K562 (cell line): Measurements from ENCODE around the gene ASB11. TPM values are rescaled to one million over a fixed set of nuclear protein-coding genes. Genes with fewer than 3 reads are reported as not detected.

Experiments used
- ATAC-seq: fragments of 200-7000 bp; cut with Tn5 transposase; 3 replicates; pipeline ENCODE4 v1.9.1; 2020; ENCODE audit warnings: moderate library complexity
- BruUV-seq: library from RNA; stranded (reverse); fragments of 400-500 nt; replicated peaks from 2 replicates; lab custom pipeline; 2021; lab: Mats Ljungman, UMichigan
- CTCF ChIA-PET: fragments of 300-600 bp; formaldehyde crosslinking; extraction: SDS; loops from one replicate; lab custom pipeline; 2021; ENCODE audit warnings: low intra/inter-chr PET ratio; lab: Yijun Ruan, JAX
- POLR2A ChIA-PET: fragments of 300-600, 350-650 bp; sonication (Branson Sonifier 250); formaldehyde crosslinking; extraction: SDS; loops from one replicate; lab custom pipeline; 2021; ENCODE audit warnings: antibody characterized with exemption, inconsistent platforms; lab: Yijun Ruan, JAX
- DNase-seq, 4 experiments: peaks; one replicate each; pipeline versions ENCODE4 v3.0.0 to v3.0.0-alpha.2; 2011 to 2018; ENCODE audit warnings: low spot score in 3 of 4, mixed read lengths in 3 of 4; ENCODE audit errors: extremely low read depth in 1 of 4
- FAIRE-seq: peaks from 2 replicates; lab custom pipeline; 2011; peaks lifted over from hg19 to GRCh38; lab: Jason Lieb, UNC
- H2AFZ ChIP-seq: 2 replicates; pipeline ENCODE4 v1.6.0; 2011; ENCODE audit warnings: low read depth, low read length, control low read depth, inconsistent platforms
- H3K27ac ChIP-seq: fragments of 200-600 bp; 3 replicates; pipeline ENCODE4 v1.8.0; 2011; ENCODE audit warnings: low read depth, mild to moderate bottlenecking, control low read depth, inconsistent platforms, low read length, moderate library complexity, mixed read lengths; ENCODE audit errors: extremely low read depth
- H3K27me3 ChIP-seq, 2 experiments: fragments of 300-600 bp in 1 of 2; 2 replicates in 1 of 2; 3 replicates in 1 of 2; pipeline versions ENCODE4 v1.6.0 to v1.8.0; 2011; ENCODE audit warnings: inconsistent platforms in 2 of 2, low read length in 2 of 2, mild to moderate bottlenecking in 1 of 2, mixed read lengths in 1 of 2, moderate library complexity in 1 of 2; ENCODE audit not compliant: control insufficient read depth in 2 of 2, insufficient read depth in 2 of 2
- H3K36me3 ChIP-seq: fragments of 300-600 bp; 3 replicates; pipeline ENCODE4 v1.8.0; 2011; ENCODE audit warnings: mild to moderate bottlenecking, low read length, inconsistent platforms; ENCODE audit not compliant: control insufficient read depth, insufficient read depth
- H3K4me1 ChIP-seq, 2 experiments: fragments of 200-600 bp in 1 of 2; replicated peaks in 1 of 2; 2 replicates in 1 of 2; 3 replicates in 1 of 2; pipeline versions ENCODE4 v1.5.1 to v1.8.0; 2011; ENCODE audit warnings: inconsistent platforms in 2 of 2, low read length in 2 of 2, mild to moderate bottlenecking in 1 of 2, mixed read lengths in 1 of 2, moderate library complexity in 1 of 2; ENCODE audit not compliant: control insufficient read depth in 2 of 2, insufficient read depth in 2 of 2
- H3K4me2 ChIP-seq: 2 replicates; pipeline ENCODE4 v1.6.1; 2011; ENCODE audit warnings: low read length, control low read depth, inconsistent platforms, mixed read lengths; ENCODE audit not compliant: insufficient read depth
- H3K4me3 ChIP-seq: fragments of 200-600 bp; sonication (generic), shearing (Covaris generic); 2 replicates; pipeline ENCODE4 v1.5.1; 2016; ENCODE audit warnings: control low read depth, inconsistent platforms
- H3K79me2 ChIP-seq: fragments of 200-600 bp; 3 replicates; pipeline ENCODE4 v1.8.0; 2011; ENCODE audit warnings: low read length, inconsistent platforms; ENCODE audit not compliant: control insufficient read depth, insufficient read depth
- H3K9ac ChIP-seq, 2 experiments: 2 replicates each; pipeline versions ENCODE4 v1.6.0 to v1.6.1; 2011; ENCODE audit warnings: low read depth in 2 of 2, low read length in 2 of 2, control low read depth in 1 of 2, inconsistent platforms in 1 of 2, mild to moderate bottlenecking in 1 of 2, mixed read lengths in 1 of 2; ENCODE audit not compliant: insufficient read depth in 1 of 2
- H3K9me1 ChIP-seq: one replicate; pipeline ENCODE4 v1.6.0; 2011; ENCODE audit warnings: inconsistent platforms, mild to moderate bottlenecking, low read length, moderate library complexity; ENCODE audit not compliant: control insufficient read depth, insufficient read depth
- H3K9me3 ChIP-seq: replicated peaks from 2 replicates; pipeline ENCODE4 v1.5.1; 2011; ENCODE audit warnings: low read depth, low read length, inconsistent platforms; ENCODE audit not compliant: control insufficient read depth, insufficient read depth
- H4K20me1 ChIP-seq: replicated peaks from 2 replicates; pipeline ENCODE4 v1.6.1; 2011; ENCODE audit warnings: low read length, inconsistent platforms, mixed read lengths; ENCODE audit not compliant: control insufficient read depth, insufficient read depth
- BRCA1 ChIP-seq, 2 experiments: fragments of 450-650 bp in 1 of 2; sonication (generic) in 1 of 2; formaldehyde crosslinking in 1 of 2; IDR thresholded peaks; 2 replicates each; pipeline versions ENCODE4 v1.5.0 to v1.6.1; 2017 to 2020; ENCODE audit warnings: mild to moderate bottlenecking in 1 of 2, missing genetic modification reagents in 1 of 2
- ETV5 ChIP-seq: sonication (generic); formaldehyde crosslinking; IDR thresholded peaks from 2 replicates; pipeline ENCODE4 v1.4.0; 2020; ENCODE audit warnings: low read depth, mild to moderate bottlenecking, missing genetic modification reagents
- GABPB1 ChIP-seq: sonication (generic); formaldehyde crosslinking; IDR thresholded peaks from 2 replicates; pipeline ENCODE4 v1.8.0; 2022; ENCODE audit warnings: mild to moderate bottlenecking, missing genetic modification reagents
- HINFP ChIP-seq: fragments of 450-650 bp; conservative IDR thresholded peaks from 2 replicates; pipeline ENCODE4 v1.6.1; 2016; ENCODE audit warnings: missing genetic modification characterization, low read depth, mild to moderate bottlenecking, control low read depth, missing compliant biosample characterization
- PHF8 ChIP-seq: fragments of 200-600 bp; sonication (generic); IDR thresholded peaks from 2 replicates; pipeline ENCODE4 v1.6.1; 2012; ENCODE audit warnings: mixed run types, mild to moderate bottlenecking, inconsistent platforms, low read length, moderate library complexity, borderline replicate concordance
- TSC22D4 ChIP-seq: fragments of 450-650 bp; IDR thresholded peaks from 2 replicates; pipeline ENCODE4 v1.6.1; 2016; ENCODE audit warnings: missing genetic modification characterization, missing biosample characterization, control low read depth
- U2AF1 ChIP-seq: fragments of 200-400 bp; formaldehyde crosslinking; optimal IDR thresholded peaks from 2 replicates; pipeline ENCODE3; 2017; ENCODE audit warnings: mild to moderate bottlenecking, low read depth, low read length, moderate library complexity
- ZNF197 ChIP-seq: fragments of 200-800 bp; sonication (Bioruptor generic); IDR thresholded peaks from 2 replicates; pipeline ENCODE4 v1.6.1; 2016; ENCODE audit warnings: low read depth, missing genetic modification characterization, missing compliant biosample characterization
- ZNF217 ChIP-seq: sonication (generic); formaldehyde crosslinking; IDR thresholded peaks from 2 replicates; pipeline ENCODE4 v1.8.0; 2022; ENCODE audit warnings: mild to moderate bottlenecking, missing genetic modification reagents
- ZNF586 ChIP-seq: fragments of 450-650 bp; formaldehyde crosslinking; conservative IDR thresholded peaks from 2 replicates; pipeline ENCODE4 v1.4.0; 2020; ENCODE audit warnings: mild to moderate bottlenecking, moderate library complexity
- ZNF778 ChIP-seq: fragments of 450-650 bp; formaldehyde crosslinking; IDR thresholded peaks from 2 replicates; pipeline ENCODE4 v1.4.0; 2020; ENCODE audit warnings: mild to moderate bottlenecking, moderate library complexity
- WGBS: fragments of 100-300 bp; shearing (Covaris generic); methylation state at CpG from one replicate; pipeline ENCODE4 v1.1.6; 2016; ENCODE audit warnings: low coverage, mixed read lengths; ENCODE audit not compliant: insufficient coverage; ENCODE audit errors: missing lambda C conversion rate; 5-methylcytosine and 5-hydroxymethylcytosine counted together
- in situ Hi-C: fragments of 300-500 bp; cut with MboI; formaldehyde crosslinking; loops from 4 replicates; pipeline ENCODE4 v1.15.0; 2018; ENCODE audit warnings: inconsistent platforms, mixed read lengths
- intact Hi-C: fragments of 100-400 bp; cut with micrococcal nuclease; formaldehyde crosslinking; loops from 2 replicates; pipeline ENCODE4 v1.14.2; 2022
- polyA plus RNA-seq, 8 experiments: library from polyadenylated mRNA; depleted of rRNA in 4 of 8; stranded (reverse) in 5 of 8; unstranded in 3 of 8; fragments of >200 nt; fragmentation: Nextera tagmentation in 2 of 8; fragmentation: Illumina TruSeq in 1 of 8; extraction: Ambion mirVana in 2 of 8; extraction: Trizol in 1 of 8; gene quantifications; 2 replicates each; pipeline versions ENCODE4 v1.2.1 to v1.2.3, GENCODE V29; 2011 to 2014; ENCODE audit warnings: inconsistent platforms in 1 of 8, missing spikeins in 1 of 8
- total RNA-seq, 7 experiments: library from RNA; depleted of rRNA in 6 of 7; stranded (reverse); fragments of >200 nt in 6 of 7; fragmentation: Illumina TruSeq in 2 of 7; extraction: Trizol in 2 of 7; gene quantifications; 2 replicates each; pipeline versions ENCODE4 v1.2.1 to v1.2.3, GENCODE V29; 2011 to 2021; ENCODE audit warnings: low replicate concordance in 1 of 7

ASB11 gene
- total and polyA plus RNA-seq, 9 of the 15 experiments (the other 6 are each of a cell fraction or from before 2014, with no cell fraction given) = not detected

GRCh38 chrX:15358533-15358932, 43.1 kb upstream of the ASB11 start:
- Histone ChIP-seq H3K4me3 (no peak overlapping the region), H3K4me2 (no peak overlapping the region), H3K79me2 (no peaks in the 10 kb centered on the region), H3K27ac (no peak overlapping the region), H2AFZ (no peak overlapping the region), H3K36me3 (no peaks in the 10 kb centered on the region), H3K9me1 (no peaks in the 10 kb centered on the region), H4K20me1 (no peaks in the 10 kb centered on the region), H3K9ac (no peak overlapping the region), H3K4me1 (no peaks in the 10 kb centered on the region), H3K9me3 (no peaks in the 10 kb centered on the region; the same call in 1 of the 2 replicates), H3K27me3 (peaks cover under 1 to 14% of the 10 kb centered on the region in 2 experiments; a peak in 2 of 5 replicates)
- intact Hi-C loops (no loop called here), in situ Hi-C loops (no loop called here)
- BruUV-seq = no TSS peak
- ChIA-PET CTCF (no interaction called here), POLR2A (no interaction called here)
- ATAC-seq (no peak), DNase-seq (no peak), FAIRE-seq (no peak)
- 8% methylated on average over 2 of the region's 2 CpGs for WGBS
- no peak for TF ChIP-seq BRCA1 (IDR thresholded peaks at IDR 0.05)
- no peak for TF ChIP-seq BRCA1 (CRISPR knock-in tag; IDR thresholded peaks at IDR 0.05)
- TF ChIP-seq HINFP (tag) = no peak
- TF ChIP-seq PHF8 = no peak
- no peak for TF ChIP-seq TSC22D4
- no peak for TF ChIP-seq ETV5 (CRISPR knock-in tag)
- no peak for TF ChIP-seq ZNF217 (CRISPR knock-in tag)
- TF ChIP-seq ZNF586 (CRISPR knock-in tag) = no peak
- TF ChIP-seq GABPB1 (CRISPR knock-in tag) = no peak
- TF ChIP-seq U2AF1 = no peak
- no peak for TF ChIP-seq ZNF778 (CRISPR knock-in tag)
- no peak for TF ChIP-seq ZNF197 (CRISPR knock-in tag)
